ENCODE data around the gene AP1M1.

GRCh38 chr19:16148443-16149229 is 49.1 kb upstream of the AP1M1 start:
- no peak for TF ChIP-seq HMGXB4 (CRISPR knock-in tag; IDR thresholded peaks at IDR 0.05)
- TF ChIP-seq ZNF121 (CRISPR knock-in tag; IDR thresholded peaks at IDR 0.05) = no peak
- TF ChIP-seq CTCF (IDR thresholded peaks at IDR 0.05) = no peak
- no peak for TF ChIP-seq JUN (CRISPR knock-in tag; IDR thresholded peaks at IDR 0.05)
- no peak for TF ChIP-seq NR1H2 (CRISPR knock-in tag; IDR thresholded peaks at IDR 0.05)
- no peak for TF ChIP-seq E2F1 (CRISPR knock-in tag; IDR thresholded peaks at IDR 0.05)
- TF ChIP-seq NFE2L1 (CRISPR knock-in tag; IDR thresholded peaks at IDR 0.05) = no peak
